GM12873 (cell line): Measurements from ENCODE around the gene PARD6A.

Experiments
- TF ChIP-seq, protein P1 (sequence below): IDR thresholded peaks from 2 replicates; pipeline ENCODE4 v1.5.1; 2012; ENCODE audit warnings: low read depth, mild to moderate bottlenecking, moderate library complexity, low read length, control low read depth; ENCODE audit not compliant: insufficient read depth; ENCODE audit errors: missing control alignments

The PARD6A gene

GRCh38 chr16:67653789-67654402, 6.9 kb upstream of the PARD6A start:
- TF ChIP-seq, protein P1, sequence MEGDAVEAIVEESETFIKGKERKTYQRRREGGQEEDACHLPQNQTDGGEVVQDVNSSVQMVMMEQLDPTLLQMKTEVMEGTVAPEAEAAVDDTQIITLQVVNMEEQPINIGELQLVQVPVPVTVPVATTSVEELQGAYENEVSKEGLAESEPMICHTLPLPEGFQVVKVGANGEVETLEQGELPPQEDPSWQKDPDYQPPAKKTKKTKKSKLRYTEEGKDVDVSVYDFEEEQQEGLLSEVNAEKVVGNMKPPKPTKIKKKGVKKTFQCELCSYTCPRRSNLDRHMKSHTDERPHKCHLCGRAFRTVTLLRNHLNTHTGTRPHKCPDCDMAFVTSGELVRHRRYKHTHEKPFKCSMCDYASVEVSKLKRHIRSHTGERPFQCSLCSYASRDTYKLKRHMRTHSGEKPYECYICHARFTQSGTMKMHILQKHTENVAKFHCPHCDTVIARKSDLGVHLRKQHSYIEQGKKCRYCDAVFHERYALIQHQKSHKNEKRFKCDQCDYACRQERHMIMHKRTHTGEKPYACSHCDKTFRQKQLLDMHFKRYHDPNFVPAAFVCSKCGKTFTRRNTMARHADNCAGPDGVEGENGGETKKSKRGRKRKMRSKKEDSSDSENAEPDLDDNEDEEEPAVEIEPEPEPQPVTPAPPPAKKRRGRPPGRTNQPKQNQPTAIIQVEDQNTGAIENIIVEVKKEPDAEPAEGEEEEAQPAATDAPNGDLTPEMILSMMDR, result no peak

DNA sequence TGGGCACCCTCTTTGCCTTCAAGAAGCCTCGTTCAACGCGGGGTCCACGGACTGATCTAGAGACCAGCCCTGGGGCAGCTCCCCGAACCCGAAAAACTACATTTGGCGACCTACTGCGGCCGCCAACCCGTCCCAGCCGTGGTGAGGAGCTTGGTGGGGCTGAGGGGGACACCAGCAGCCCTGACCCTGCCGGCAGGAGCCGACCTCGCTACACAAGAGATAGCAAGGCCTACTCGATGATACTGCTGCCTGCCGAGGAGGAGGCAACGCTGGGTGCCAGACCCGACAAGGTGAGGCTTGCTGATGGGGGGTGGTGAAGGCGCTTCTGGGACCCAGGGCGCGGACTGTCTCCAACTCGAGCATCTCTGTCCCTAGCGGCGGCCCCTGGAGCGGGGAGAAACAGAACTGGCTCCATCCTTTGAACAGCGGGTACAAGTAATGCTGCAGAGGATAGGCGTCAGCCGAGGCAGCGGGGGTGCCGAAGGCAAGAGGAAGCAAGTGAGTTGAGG, 6.3 kb upstream of the PARD6A start:
- TF ChIP-seq, protein P1, result no peak

DNA sequence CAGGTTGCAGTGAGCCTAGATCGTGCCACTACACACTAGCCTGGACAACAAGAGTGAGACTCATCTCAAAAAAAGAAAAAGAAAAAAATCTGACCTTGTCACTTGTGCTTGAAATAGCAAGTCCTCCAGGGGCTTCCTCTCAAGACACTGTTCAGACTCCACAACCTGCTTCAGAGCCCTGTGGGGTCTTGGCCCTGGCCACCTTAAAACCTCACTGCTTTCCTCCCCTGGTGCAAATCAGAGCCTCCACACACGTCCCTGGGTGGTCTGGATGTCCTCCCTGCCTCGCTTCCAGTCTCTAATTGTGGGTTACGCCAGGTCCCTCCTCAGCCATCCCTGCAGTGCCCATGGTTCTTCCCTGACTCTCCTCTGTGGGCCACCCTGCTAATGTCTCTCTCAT, 5.4 kb upstream of the PARD6A start:
- TF ChIP-seq, protein P1, result no peak

GRCh38 chr16:67656344-67657016, 4.3 kb upstream of the PARD6A start:
- TF ChIP-seq, protein P1, result no peak

- TF ChIP-seq, protein P1, result no peak
Measured at GRCh38 chr16:67657017-67657608, 3.6 kb upstream of the PARD6A start.

- TF ChIP-seq, protein P1, result no peak
Measured at GRCh38 chr16:67657751-67658518, 2.8 kb upstream of the PARD6A start.
